ENCODE results near the gene ITPR1. TPM values are rescaled to one million over a fixed set of nuclear protein-coding genes. Genes with fewer than 3 reads are reported as not detected.

Gene ITPR1
- total RNA-seq, 1 experiment from 2014 or later: 7.5 TPM

- intact Hi-C loops (cut with micrococcal nuclease): loop anchor here (1.0 kb wide), 1 partner anchor 25 kb away; no protein-coding TSS in a partner anchor
Measured at GRCh38 chr3:4466741-4467521, 26.2 kb upstream of the ITPR1 start, which contains the start of gene SUMF1. TSS of gene SUMF1 (minus strand) at chr3:4467269. CDS start at chr3:4467245, 24 bp downstream.

GRCh38 chr3:4467522-4467867 is 25.7 kb upstream of the ITPR1 start:
- no peaks in the 10 kb centered on the region for H3K9me3 Mint-ChIP-seq (ENCODE audit: unreplicated experiment)
- peaks cover 8% of the 10 kb centered on the region for H3K27me3 Mint-ChIP-seq (ENCODE audit: insufficient read depth, unreplicated experiment)

More at GRCh38 chr3:4466741-4467521, 26.2 kb upstream of the ITPR1 start, which contains the start of gene SUMF1:
- Mint-ChIP-seq H3K9me3 (ENCODE audit: unreplicated experiment) (no peaks in the 10 kb centered on the region), H3K27ac (ENCODE audit: low read depth, unreplicated experiment) (peak within 1 kb of the TSS; percentile 94), H3K27me3 (ENCODE audit: insufficient read depth, unreplicated experiment) (peaks cover 2% of the 10 kb centered on the region), H3K36me3 (ENCODE audit: insufficient read depth, unreplicated experiment) (no peaks in the 10 kb centered on the region), H3K4me3 (ENCODE audit: unreplicated experiment) (peak within 1 kb of the TSS; percentile 86), H3K4me1 (ENCODE audit: insufficient read depth, unreplicated experiment) (peaks cover 7% of the 10 kb centered on the region)
- POLR2A ChIA-PET: interaction anchor here (0.6 to 1.8 kb wide), 12 partner anchors 9 to 520 kb away, joined by 3 to 22 read pairs (median 4); partner anchors contain the start of gene ITPR1
- CTCF ChIA-PET: interaction anchor here (0.6 to 1.1 kb wide), 4 partner anchors 22 to 184 kb away, joined by 3 to 10 read pairs (median 3); no protein-coding TSS in a partner anchor
- TF ChIP-seq CTCF (IDR thresholded peaks at IDR 0.05; ENCODE audit: unreplicated experiment): no peak
- DNase-seq (ENCODE audit: unreplicated experiment): peak; percentile 83
- BruUV-seq (replicated peaks): TSS peak; percentile 56

GRCh38 chr3:4471907-4472306 is 21.2 kb upstream of the ITPR1 start:
- POLR2A ChIA-PET: no interaction called here

More at GRCh38 chr3:4467522-4467867, 25.7 kb upstream of the ITPR1 start:
- ChIA-PET POLR2A (interaction anchor here (0.6 to 1.8 kb wide), 12 partner anchors 8 to 520 kb away, joined by 3 to 22 read pairs (median 4); partner anchors contain the start of gene ITPR1), CTCF (interaction anchor here (0.6 to 1.1 kb wide), 6 partner anchors 21 to 183 kb away, joined by 3 to 10 read pairs (median 3); no protein-coding TSS in a partner anchor)
- H3K4me3 Mint-ChIP-seq (ENCODE audit: unreplicated experiment): peak overlapping the region; percentile 86
- no TSS peak for BruUV-seq (replicated peaks)
- H3K4me1 Mint-ChIP-seq (ENCODE audit: insufficient read depth, unreplicated experiment): peaks cover 7% of the 10 kb centered on the region
- intact Hi-C loops (cut with micrococcal nuclease): loop anchor here (1.0 kb wide), 1 partner anchor 25 kb away; no protein-coding TSS in a partner anchor
- H3K27ac Mint-ChIP-seq (ENCODE audit: low read depth, unreplicated experiment): peak overlapping the region; percentile 94
- no peaks in the 10 kb centered on the region for H3K36me3 Mint-ChIP-seq (ENCODE audit: insufficient read depth, unreplicated experiment)
- no peak for TF ChIP-seq CTCF (IDR thresholded peaks at IDR 0.05; ENCODE audit: unreplicated experiment)
- DNase-seq (ENCODE audit: unreplicated experiment): no peak

More at GRCh38 chr3:4471907-4472306, 21.2 kb upstream of the ITPR1 start:
- H3K4me1 Mint-ChIP-seq (ENCODE audit: insufficient read depth, unreplicated experiment): peaks cover 12% of the 10 kb centered on the region
- no TSS peak for BruUV-seq (replicated peaks)
- CTCF ChIA-PET: interaction anchor here (1.1 kb wide), 1 partner anchor 36 kb away, joined by 4 read pairs; no protein-coding TSS in a partner anchor
- no peaks in the 10 kb centered on the region for H3K9me3 Mint-ChIP-seq (ENCODE audit: unreplicated experiment)
- no peaks in the 10 kb centered on the region for H3K36me3 Mint-ChIP-seq (ENCODE audit: insufficient read depth, unreplicated experiment)
- DNase-seq (ENCODE audit: unreplicated experiment): no peak
- intact Hi-C loops (cut with micrococcal nuclease): loop anchor here (5.0 kb wide), 1 partner anchor 55 kb away; no protein-coding TSS in a partner anchor
- no peak for TF ChIP-seq CTCF (IDR thresholded peaks at IDR 0.05; ENCODE audit: unreplicated experiment)
- H3K4me3 Mint-ChIP-seq (ENCODE audit: unreplicated experiment): no peak overlapping the region
- no peak overlapping the region for H3K27ac Mint-ChIP-seq (ENCODE audit: low read depth, unreplicated experiment)
- peaks cover 19% of the 10 kb centered on the region for H3K27me3 Mint-ChIP-seq (ENCODE audit: insufficient read depth, unreplicated experiment)
